IPS-NIHi7 (cell line): Measurements from ENCODE around the gene OTOS.

Experiments
- DNase-seq: peaks from one replicate; pipeline ENCODE4 v3.0.0; 2012; ENCODE audit warnings: mixed read lengths; ENCODE audit errors: extremely low spot score

Gene OTOS

GRCh38 chr2:240153418-240153817 lies 13.0 kb upstream of the OTOS start:
- DNase-seq, result no peak

DNA sequence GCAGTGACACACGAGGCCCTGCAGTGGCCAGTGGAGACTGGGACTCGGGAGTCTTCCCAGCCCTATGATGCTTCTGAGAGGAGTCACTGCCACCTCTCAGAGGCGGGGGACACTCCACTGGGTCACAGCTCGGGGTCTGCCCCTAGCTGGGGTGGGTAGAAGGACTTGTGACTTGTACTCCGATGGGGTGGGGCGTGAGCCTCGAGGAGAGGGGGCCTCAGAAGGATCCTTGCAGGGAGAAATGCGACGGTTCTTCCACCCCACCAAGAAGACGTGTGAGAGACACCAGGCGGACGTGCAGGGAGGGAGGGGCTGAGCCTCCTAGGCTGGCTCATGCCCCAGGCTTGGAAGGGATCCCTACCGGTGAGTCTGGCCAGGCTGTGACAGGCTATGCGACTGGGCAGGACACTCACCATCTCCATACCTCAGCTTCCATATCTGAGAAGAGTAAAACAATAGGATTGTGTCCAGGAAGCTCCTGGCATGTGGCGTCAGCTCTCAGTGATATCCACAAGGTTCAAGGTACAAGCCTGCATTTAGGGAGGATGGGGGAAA lies 11.1 kb upstream of the OTOS start:
- no peak for DNase-seq

DNA sequence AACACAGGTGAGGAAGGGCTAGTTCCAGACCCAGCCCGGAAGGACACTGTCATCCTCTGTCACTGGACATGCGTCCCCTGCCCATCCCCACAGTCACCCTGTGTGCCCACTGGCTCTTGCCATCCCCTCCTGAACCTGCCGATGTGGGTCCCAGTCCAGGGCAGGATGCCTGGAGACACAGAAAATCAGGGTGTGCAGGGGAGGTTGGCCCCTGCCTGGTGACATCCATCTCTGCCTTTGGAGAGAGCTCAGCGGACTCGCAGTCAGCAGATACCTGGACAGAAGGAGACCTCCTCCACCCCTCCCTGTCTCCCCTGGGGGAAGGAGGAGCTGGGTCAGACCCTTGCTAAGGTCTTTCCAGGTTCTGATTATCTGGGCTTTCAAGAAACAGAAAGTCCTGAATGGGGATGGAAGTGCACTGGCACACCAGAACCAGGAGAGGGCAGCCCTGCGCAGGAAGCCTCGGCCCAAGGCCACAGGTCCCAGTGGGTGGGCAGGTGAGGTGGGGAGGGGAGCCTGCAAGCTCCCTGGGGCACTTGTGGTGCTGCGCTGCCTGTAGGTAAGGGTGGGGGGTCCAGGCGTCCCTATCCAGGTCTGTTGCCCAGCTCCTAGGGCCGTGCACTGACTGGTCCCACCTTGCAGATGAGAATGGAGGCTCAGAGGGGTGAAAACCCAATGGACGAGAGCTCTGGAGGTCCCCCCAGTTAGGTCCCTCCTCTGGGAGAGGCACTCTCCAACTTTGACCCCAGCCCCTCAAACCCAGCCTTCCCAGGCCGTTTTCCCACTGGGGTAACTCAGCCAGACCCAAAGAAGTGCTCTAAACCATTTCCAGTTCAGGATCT lies 9.7 kb upstream of the OTOS start:
- DNase-seq, result peak; percentile 92

GRCh38 chr2:240147911-240148587 lies 7.6 kb upstream of the OTOS start:
- DNase-seq, result no peak

- DNase-seq, result no peak
These were observed 6.9 kb upstream of the OTOS start for GRCh38 chr2:240147382-240147781.

GRCh38 chr2:240146627-240147278 lies 6.3 kb upstream of the OTOS start:
- no peak for DNase-seq

- no peak for DNase-seq
These were observed 5.7 kb upstream of the OTOS start for GRCh38 chr2:240146141-240146561.

DNA sequence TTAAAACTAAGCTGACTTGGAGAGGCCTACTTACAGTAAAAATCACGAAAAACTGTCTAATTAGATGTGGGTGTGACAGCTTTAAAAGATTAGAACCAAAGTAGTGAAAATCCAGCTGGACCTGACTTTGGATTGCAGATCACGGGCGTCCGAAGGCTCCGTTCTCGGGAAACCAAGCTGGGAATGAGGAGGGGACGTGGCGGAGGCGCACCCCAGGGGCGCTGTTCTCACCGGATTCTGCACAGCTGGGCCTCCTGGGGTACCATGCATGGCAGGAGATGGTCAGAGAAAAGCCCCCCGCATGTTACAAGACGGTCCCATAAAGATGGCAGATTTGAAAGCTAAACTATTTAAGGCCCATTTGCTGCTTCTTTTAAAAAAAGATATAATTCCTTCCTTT lies 5.0 kb upstream of the OTOS start:
- no peak for DNase-seq

GRCh38 chr2:240144649-240145261 lies 4.3 kb upstream of the OTOS start:
- DNase-seq, result no peak

DNA sequence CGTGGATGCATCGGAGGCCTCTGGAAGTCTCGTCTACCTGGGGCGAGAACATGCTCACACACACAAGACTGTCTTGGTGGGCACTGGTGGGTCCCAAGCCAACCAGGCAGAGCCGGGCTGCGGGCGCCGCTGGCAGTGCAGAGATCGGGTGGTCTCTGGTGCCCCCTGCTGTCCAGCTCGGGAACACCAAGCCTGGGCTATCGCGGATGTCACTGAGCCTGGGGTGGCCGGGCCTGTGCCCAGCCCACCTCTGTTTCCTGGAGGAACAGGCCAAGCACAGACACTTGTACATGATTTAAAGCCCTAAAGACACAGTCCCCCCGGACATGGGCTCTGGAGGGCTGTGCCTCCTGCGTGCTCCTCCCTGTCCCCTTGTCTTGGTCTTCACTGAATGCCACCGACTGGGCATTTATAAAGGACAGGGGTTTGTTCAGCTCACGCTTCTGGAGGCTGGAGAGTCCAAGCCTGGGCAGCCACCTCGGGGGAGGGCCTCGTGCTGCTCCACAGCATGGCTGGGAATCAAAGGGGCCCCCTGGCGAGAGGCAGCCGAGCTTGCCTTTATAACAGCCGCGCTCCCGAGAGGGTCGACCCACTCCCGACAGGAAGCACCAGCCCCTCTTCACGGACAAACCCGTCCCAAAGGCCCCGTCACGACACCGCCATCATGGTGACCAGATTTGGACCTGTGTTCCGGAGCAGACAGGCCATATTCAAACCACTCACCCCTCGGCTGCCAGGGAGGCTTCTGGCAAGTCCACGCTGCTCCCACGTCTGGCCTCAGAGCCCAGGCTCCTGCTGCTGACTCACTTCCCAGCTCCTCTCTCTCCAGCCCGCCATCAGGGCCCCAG lies 3.6 kb upstream of the OTOS start:
- DNase-seq, result peak; percentile 93

DNA sequence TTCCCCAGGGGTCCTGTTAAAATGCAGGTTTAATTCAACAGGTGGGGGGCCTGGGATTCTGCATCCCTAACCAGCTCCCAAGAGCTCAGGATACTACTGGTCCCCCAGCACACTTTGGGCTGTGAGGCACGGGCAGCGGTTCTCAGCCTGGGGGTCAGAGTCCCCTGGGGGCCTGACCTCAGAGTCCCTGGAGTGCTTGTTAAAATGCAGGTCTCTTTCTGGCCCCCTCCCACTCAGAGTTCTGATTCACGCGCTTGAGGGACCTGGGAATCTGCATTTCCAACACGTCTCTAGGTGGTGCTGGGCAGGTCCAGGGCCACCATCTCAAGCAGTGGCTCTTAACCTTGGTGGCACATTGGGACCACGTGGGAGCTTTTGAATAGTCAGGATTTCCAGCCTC lies 2.8 kb upstream of the OTOS start:
- no peak for DNase-seq

DNA sequence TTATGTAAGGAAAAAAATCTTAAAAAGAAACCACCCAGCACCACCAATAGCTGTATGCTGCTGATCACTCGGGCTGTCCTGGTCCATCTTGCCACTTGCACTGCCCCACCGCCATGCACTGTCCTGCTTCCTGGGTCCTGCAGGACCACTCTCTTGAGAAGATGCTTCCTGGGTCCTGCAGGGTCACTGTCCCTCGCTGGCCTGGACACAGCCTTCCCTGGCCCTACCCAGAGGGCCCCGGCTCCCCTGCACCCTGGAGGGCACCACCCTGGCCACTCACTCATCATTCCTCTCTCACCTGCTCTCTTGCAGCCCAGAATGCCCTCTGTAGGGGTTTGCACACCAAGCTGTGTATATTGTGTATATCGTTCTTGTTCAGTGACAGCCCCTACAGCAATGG lies 2.4 kb upstream of the OTOS start:
- no peak for DNase-seq

DNA sequence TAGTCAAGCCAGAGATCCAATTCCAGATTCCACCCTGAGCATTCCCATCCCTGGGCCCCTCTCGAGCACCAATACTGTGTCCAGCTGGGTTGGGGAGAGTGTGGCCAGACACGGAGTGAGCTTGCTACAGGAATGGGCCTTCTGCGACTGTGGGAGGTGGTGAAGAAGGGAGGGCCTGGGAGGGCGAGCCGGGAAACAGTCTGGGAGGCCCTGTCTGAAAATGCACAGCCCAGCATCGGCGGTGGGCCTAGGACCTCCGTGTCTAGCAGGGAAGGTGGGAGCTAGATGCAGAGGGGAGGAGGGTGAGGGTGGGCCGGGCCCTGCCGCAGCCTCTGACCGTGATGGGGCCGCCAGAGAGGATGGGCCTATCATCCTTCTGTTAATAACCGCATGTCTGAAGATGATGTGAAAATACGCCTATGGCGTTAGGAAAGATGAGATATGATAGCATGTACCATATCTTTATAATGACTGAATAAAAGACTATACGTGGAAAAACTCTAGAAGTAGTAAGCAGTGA lies 1.9 kb upstream of the OTOS start:
- no peak for DNase-seq

DNA sequence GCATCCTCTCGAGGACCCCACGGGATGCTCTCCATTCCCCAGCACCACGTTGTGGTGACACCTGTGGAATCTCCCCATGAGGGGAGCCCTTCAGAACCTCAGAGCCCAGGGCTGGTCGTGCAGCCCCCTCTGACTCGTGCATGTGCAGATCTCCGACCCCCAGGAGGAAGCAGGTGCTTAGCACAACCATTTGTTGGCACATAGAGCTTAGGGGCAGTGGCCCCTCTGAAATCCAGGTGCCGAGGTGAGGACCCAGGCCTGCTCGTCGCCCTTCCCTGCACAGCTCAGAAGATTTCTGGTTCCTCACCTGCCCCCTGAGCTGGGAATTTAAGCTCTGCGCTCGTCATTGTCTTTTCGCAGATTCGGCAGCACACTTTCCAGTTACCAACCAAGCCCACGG lies 1.3 kb upstream of the OTOS start:
- DNase-seq, result no peak

DNA sequence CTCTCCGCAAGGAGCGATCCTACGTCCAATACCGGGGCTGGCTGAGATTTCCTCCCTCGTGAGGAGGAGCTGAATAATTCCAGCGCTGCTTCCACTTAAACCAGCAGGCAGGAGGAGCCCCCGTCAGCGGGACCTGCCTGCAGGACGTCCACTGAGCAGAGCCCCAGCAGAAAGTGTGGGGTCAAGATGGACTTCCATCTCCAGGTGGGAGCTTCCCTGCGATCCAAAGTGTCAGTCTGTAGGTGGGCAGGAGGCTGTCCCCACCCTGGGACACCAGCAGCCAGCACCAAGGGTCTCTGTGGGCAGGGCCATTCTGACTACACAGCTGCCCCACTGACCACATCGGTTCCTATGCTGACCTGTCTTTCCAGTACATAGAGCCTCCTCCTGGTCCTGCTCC lies 462 bp upstream of the OTOS start:
- DNase-seq, result no peak

- DNase-seq, result no peak
These were observed 628 bp downstream of the OTOS start for GRCh38 chr2:240139666-240140393.

DNA sequence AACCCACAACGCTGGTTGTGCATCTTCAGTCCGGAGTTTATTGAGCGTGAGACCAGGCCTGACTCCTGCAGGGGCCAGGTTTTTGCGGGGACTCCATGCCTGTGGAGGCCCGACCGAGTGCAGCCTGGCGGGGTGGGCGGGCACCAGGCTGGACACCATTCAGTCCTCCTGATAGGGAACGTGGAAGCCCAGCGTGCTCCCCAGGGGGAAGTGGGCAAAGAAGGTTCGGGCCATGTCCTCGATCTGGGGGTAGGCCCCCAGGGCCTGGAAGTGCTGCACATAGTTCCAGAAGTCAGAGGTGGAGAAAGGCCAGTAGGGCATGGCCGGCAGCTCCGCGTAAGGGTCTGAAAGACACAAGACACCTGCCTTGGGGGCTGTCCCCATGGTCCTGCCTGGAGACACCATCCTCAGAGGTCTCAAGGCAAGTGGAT lies 1.4 kb downstream of the OTOS start:
- DNase-seq, result no peak

DNA sequence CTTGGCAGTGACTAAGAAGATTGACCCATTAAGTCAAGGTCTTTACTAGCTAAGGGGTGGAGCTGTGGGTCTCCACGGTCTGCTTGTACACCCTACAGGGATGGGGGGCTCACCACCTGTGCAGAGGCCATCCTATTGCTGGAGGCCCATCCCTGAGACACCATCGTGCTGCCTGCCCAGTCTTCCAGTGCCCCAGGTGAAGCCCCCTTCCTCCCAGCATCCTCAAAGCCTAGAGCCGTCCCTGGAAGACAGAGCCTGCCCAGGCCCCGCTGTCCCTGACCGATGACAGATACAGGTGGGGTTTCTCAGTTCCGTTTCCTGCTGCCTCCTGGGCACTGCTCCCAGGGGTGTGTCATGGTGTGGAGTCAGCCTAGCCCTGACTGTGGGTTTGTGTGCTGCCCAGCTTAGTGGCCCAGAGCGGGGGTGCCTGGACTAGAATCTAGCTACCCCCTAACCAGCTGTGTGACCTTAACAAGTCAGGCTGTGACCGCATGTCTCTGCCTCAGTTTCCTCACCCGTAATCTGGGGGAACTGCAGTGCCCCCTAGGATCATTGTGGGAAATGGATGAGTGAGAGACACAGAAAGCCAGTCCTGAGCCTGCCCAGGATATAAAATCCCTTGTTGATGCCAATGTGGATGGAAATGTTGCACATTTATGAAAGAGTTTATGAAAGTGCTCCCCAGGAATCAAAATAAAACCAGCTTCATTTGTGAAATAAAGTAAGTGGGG lies 2.0 kb downstream of the OTOS start:
- DNase-seq, result no peak

DNA sequence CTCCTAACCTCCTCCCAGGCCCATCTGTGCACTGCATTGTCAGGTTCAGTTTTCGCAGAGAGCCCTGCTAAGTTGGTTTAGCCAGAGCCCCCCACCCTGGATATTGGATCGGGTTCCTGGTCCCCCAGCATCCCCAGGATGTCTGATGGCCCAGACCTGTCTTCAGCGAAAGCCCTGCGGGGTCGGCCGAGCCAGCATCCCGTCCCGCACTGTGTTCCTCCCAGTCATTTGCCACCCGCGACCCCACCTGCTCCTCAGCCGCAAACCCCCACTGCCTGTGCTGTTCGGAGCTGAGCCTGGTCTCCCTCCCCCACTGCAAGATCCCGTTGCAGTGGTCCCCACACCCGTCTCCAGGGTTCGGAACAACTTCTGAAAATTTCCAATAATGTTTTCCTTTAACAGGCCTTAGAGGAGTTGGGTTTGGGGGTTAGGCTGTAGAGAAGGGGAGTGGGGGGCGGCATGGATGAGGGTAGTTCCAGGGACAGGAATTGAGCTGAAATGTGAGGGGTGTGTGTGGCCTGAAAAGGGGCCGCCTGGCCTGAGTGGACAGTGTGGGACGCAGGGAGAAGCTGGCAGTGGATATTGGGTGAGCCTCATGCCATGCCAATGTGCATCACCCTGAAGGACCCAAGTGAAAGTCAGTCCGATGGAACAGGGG lies 2.7 kb downstream of the OTOS start:
- DNase-seq, result no peak
